Testis (tissue), 3 donors: ENCODE data around the gene NPLOC4. TPM values are rescaled to one million over a fixed set of nuclear protein-coding genes. Genes with fewer than 3 reads are reported as not detected.
"Not testable (repeated sequence)": the region's sequence is repeated elsewhere in the genome, so short reads cannot be mapped to it uniquely, and the experiment has no call there.

ENCODE experiments used
- DNase-seq: peaks from one replicate; pipeline ENCODE4 v3.0.0-alpha.2; 2019
- H3K27ac ChIP-seq, 2 donors: fragments of 200-600 bp; sonication (generic); one replicate each; pipeline ENCODE4 v1.5.1; 2019
- H3K27me3 ChIP-seq: fragments of 200-600 bp; sonication (generic); one replicate; pipeline ENCODE4 v1.5.1; 2019
- H3K36me3 ChIP-seq: fragments of 200-600 bp; sonication (generic); one replicate; pipeline ENCODE4 v1.5.1; 2017; ENCODE audit warnings: low read depth; ENCODE audit errors: missing control alignments
- H3K4me1 ChIP-seq: fragments of 200-600 bp; sonication (generic); one replicate; pipeline ENCODE4 v1.5.1; 2019
- H3K4me3 ChIP-seq, 2 donors: fragments of 200-600 bp; sonication (generic); one replicate each; pipeline ENCODE4 v1.5.1; 2017 to 2019
- H3K9me3 ChIP-seq: fragments of 200-600 bp; sonication (generic); one replicate; pipeline ENCODE4 v1.5.1; 2017
- CTCF ChIP-seq, 3 experiments: fragments of 450-650 bp in 2 of 3; fragments of 200-600 bp in 1 of 3; sonication (generic) in 1 of 3; IDR thresholded peaks; one replicate each; pipeline ENCODE4 v1.5.1; 2016 to 2019; ENCODE audit warnings: antibody characterized with exemption in 3 of 3, mild to moderate bottlenecking in 2 of 3, moderate library complexity in 1 of 3
- POLR2A ChIP-seq: fragments of 450-650 bp; IDR thresholded peaks from one replicate; pipeline ENCODE4 v1.6.1; 2017; ENCODE audit warnings: antibody characterized with exemption, mild to moderate bottlenecking, moderate library complexity
- WGBS, 2 donors: methylation state at CpG; one replicate each; pipeline ENCODE4 v1.1.5; 2018; 5-methylcytosine and 5-hydroxymethylcytosine counted together
- intact Hi-C: fragments of 100-400 bp; cut with DNase I; formaldehyde crosslinking; loops from one replicate; pipeline ENCODE4 v1.15.1; 2023; ENCODE audit warnings: low total_unique reads
- polyA plus RNA-seq: library from polyadenylated mRNA; stranded (reverse); fragments of 350-450 nt; fragmentation: Illumina TruSeq; extraction: RNeasy Lipid Tissue Mini Kit (QIAGEN cat#74804); gene quantifications from one replicate; pipeline ENCODE4 v1.2.3, GENCODE V29; 2014; ENCODE audit warnings: low read depth, low replicate concordance; ENCODE audit not compliant: insufficient read depth
- total RNA-seq, 2 donors: library from RNA; depleted of rRNA; stranded (reverse); fragments of >200 nt; gene quantifications; one replicate each; pipeline ENCODE4 v1.2.3, GENCODE V29; 2016

NPLOC4 gene
- total and polyA plus RNA-seq, 3 donors from 2014 or later: 106 to 130 (median 122) TPM

DNA sequence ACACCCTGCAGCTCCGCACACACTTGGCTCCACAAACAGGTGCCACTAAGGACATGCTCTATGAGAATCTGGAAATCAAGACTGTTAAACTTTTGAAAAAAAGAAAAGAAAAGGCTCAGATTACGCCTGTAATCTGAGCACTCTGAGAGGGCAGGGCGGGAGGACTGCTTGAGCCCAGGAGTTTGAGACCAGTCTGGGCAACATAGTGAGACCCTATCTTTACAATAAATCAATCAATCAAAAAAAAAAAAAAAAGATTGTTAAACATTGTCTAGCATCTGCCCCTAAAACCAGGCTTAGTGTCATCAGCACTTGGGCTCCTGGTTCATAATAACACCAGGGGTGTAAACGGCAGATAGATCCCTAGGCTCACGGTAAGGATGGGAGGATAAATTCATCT is 47.3 kb downstream of the NPLOC4 start:
- 93 to 94% methylated on average over 5 of the region's 5 CpGs for WGBS, 2 donors
- H3K36me3 ChIP-seq: no peaks in the 10 kb centered on the region
- TF ChIP-seq POLR2A: no peak
- no peak for TF ChIP-seq CTCF (IDR thresholded peaks at IDR 0.05)
- no peaks in the 10 kb centered on the region for H3K4me1 ChIP-seq
- H3K9me3 ChIP-seq: no peaks in the 10 kb centered on the region
- H3K27ac ChIP-seq: no peak overlapping the region
- intact Hi-C loops: no loop called here
- H3K27me3 ChIP-seq: no peaks in the 10 kb centered on the region
- no peak overlapping the region for H3K4me3 ChIP-seq
- no peak for DNase-seq

DNA sequence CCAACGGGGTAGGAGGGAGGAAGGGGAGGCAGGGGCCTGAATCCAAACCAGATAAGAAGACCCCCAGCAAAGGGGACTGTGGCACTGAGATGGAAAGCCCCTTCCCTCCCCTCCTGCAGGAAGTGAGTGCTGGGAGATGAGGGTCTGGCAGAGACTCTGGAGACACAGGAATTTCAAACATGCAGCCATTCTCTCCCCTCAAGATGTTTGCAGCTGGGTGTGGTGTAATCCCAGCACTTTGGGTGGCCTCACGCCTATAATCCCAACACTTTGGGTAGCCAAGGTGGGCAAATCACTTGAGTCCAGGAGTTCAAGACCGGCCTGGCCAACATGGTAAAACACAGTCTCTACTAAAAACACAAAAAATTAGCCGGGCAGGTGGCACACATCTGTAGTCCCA is 50.8 kb downstream of the NPLOC4 start:
- H3K36me3 ChIP-seq: no peaks in the 10 kb centered on the region
- DNase-seq: no peak

GRCh38 chr17:81584771-81585170 is 52.1 kb downstream of the NPLOC4 start:
- H3K9me3 ChIP-seq, intact Hi-C loops, H3K4me1 ChIP-seq, H3K4me3 ChIP-seq, H3K27me3 ChIP-seq, DNase-seq, H3K36me3 ChIP-seq, H3K27ac ChIP-seq: not testable (repeated sequence)
- 93% methylated on average over 14 of the region's 14 CpGs for WGBS, 2 donors

More for the DNA sequence above, 50.8 kb downstream of the NPLOC4 start:
- TF ChIP-seq POLR2A: no peak
- no peak for TF ChIP-seq CTCF (IDR thresholded peaks at IDR 0.05)
- no peak overlapping the region for H3K27ac ChIP-seq
- no peaks in the 10 kb centered on the region for H3K4me1 ChIP-seq
- no peaks in the 10 kb centered on the region for H3K9me3 ChIP-seq
- intact Hi-C loops: no loop called here
- H3K27me3 ChIP-seq: no peaks in the 10 kb centered on the region
- no peak overlapping the region for H3K4me3 ChIP-seq
- 88 to 89% methylated on average over 4 of the region's 4 CpGs for WGBS, 2 donors

DNA sequence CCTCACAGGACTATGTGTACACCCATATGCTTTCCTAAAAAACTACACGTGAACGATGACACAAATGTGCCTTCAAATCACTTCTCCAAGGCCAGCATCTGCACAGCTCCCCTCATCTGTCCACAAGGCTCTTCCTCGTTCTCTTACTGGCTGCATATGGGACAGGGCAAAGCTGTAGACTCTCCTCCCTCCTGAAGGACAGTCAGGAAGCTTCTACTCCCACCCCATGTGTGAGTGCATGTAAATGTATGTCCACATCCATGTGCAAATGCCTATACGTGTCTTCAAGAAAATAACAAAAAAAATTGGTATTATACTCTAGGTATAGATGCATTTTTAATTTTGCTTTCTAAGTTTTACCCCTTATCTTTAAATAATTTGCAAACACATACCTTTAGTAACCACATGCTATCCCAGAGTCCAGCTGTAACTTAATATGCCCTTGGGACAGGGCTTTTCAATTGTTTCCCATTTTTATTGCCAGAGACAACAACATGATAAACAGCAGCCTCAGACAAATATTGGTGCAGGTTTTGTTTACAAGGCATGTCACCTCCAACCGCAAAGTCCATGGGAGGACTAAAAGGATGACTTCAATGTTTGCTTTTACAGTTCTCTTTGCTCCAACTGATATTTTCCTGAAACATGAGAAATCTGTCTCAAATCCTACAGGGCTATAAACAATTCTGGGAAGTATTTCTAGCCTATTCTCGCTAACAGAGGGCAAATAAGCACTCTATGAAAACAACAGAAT is 53.1 kb downstream of the NPLOC4 start:
- Histone ChIP-seq H3K27ac (no peak overlapping the region), H3K36me3 (no peaks in the 10 kb centered on the region), H3K9me3 (no peaks in the 10 kb centered on the region), H3K4me3 (no peak overlapping the region), H3K4me1 (no peaks in the 10 kb centered on the region), H3K27me3 (no peaks in the 10 kb centered on the region)
- intact Hi-C loops: no loop called here
- no peak for DNase-seq
- TF ChIP-seq POLR2A (no peak), CTCF (IDR thresholded peaks at IDR 0.05) (no peak)
- WGBS, 2 donors: 76 to 77% methylated on average over 6 of the region's 6 CpGs

DNA sequence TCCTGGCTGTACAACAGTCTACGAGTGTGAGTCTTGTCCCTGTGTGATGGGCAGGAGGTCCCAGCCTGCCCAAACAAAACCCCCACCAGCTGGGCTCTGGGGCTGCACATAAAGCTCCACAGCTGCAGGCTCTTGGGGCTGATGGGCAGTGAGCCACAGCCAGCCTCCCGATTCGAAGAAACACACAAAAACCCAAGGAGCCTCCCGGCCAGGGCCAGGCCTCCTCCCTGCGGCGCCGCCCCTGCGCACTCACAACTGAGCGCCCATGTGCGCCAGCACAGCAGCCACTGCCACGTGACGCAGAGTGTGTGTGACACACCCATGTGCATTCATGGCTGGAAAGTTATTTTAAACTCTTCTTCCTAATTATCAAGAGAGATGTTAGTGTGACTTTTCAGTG is 54.2 kb downstream of the NPLOC4 start:
- H3K27ac ChIP-seq: no peak overlapping the region
- TF ChIP-seq CTCF (IDR thresholded peaks at IDR 0.05): no peak
- no peaks in the 10 kb centered on the region for H3K9me3 ChIP-seq
- WGBS, 2 donors: 87 to 97% methylated on average over 12 of the region's 12 CpGs
- DNase-seq: no peak
- no peaks in the 10 kb centered on the region for H3K27me3 ChIP-seq
- no peaks in the 10 kb centered on the region for H3K36me3 ChIP-seq
- H3K4me1 ChIP-seq: no peaks in the 10 kb centered on the region
- H3K4me3 ChIP-seq: no peak overlapping the region
- intact Hi-C loops: no loop called here
